RPMI7951 (cell line): ENCODE measurements around the gene TIMELESS. TPM values are rescaled to one million over a fixed set of nuclear protein-coding genes. Genes with fewer than 3 reads are reported as not detected.
"Not testable (repeated sequence)": the region's sequence is repeated elsewhere in the genome, so short reads cannot be mapped to it uniquely, and the experiment has no call there.

ENCODE experiments used
- DNase-seq: peaks from one replicate; pipeline ENCODE4 v3.0.0-alpha.2; 2012; ENCODE audit warnings: low read depth
- total RNA-seq: library from RNA; depleted of rRNA; stranded (reverse); fragments of >200 nt; shearing (Covaris generic); gene quantifications from 2 replicates; pipeline ENCODE4 v1.2.3, GENCODE V29; 2014

Gene TIMELESS
- total RNA-seq, 1 experiment from 2014 or later: 8.1 TPM

DNA sequence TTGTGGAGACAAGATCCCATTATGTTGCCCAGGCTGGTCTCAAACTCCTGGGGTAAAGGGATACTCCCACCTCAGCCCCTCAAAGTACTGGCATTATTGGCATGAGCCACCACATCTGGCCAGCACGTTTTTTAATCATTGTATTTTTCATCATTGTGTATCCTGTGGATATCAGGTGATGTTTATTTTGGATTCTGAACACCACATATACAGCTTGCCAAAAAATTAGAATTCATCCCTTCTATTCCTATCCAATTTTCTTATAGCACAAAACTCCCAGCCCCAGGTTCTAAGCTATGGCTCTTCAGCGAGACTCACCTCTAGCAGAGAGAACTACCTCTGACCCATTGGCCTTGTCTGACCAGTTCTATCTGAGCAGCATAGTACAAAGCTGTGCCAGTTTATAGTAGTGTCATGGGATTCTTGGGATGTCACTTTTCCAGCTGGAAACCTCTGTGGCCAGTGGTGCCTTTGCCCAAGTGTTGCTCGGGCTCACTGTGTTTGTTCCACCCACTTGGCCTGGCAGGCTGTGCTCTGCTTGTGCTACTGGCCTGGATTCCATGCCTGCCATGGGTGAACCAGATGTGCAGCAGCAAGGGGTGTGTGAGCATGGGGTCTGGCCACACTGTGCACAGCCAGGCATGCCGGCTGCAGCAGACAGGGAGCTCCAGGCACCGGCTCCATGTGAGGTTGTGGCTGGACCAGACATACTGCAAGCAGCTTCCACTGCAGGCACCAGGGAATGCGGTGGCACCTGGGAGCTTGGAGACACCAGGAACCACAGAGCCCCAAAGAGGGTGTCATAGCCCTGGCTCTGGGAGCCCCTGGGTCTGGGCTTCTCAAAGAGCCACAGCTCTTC, 37.2 kb downstream of the TIMELESS start:
- DNase-seq: no peak

DNA sequence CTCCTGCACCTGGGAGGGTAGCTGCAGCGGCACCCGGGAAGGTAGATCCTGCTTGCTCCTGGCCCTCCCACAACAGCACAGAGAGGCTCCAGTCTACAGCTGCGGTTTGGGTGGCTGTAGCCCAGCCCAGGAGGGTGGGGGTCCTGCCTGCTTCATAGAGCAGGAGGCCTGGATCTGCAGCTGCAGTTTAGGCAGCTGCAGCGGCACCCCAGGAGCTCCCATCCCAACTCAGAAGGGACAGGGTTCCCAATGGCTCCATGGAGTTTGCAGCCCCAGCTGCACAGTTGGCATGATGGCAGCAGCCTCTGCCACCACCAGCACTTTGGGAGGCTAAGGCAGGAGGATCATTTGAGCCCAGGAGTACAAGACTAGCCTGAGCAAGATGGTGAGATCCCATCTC, 38.5 kb downstream of the TIMELESS start:
- DNase-seq: no peak

DNA sequence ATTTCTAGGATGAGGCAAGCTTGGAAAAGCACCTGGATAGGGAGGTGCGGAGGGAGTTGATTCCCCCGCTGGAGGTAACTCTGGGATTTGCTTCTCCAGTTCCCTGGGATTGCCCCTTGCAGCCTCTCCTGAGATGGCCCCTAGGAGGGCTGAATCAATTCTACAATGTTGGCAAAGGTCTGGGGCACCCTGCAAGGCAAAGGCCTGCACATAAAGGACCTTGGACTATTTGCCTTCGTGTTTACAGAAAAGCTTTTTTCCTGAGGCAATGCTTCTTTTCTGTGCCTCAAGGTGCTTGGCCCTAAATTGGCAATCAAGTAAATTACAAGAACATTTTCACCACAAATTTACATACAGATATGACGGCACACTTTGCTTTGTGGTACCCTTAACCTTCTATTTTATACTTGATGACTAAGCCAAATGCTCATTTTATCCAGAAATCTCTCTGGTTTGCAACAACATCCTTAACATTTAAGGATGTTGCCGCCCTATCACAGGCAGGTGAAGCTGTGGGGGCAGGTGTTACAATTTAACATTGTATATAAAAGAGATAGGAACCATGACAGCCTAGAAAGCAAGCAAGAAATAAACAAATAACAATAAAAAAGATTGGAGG, 40.3 kb downstream of the TIMELESS start:
- DNase-seq: no peak

DNA sequence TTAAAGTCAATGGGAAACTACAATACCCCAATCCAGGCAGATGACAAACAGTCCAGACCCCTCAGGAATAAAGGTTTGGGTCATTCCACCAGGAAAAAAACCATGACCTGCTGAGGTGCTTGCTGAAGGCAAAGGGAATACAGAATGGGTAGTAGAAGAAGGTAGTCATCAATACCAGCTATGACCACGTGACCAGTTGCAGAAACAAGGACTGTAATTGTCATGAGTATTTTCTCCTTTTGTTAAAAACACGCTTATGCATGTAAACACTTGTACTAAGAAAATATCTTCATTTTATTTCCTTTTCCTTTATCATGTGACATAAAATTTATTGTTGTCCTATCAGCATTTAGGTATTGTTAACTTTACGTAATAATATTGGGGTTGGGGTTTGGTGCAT, 45.0 kb downstream of the TIMELESS start:
- DNase-seq: not testable (repeated sequence)

DNA sequence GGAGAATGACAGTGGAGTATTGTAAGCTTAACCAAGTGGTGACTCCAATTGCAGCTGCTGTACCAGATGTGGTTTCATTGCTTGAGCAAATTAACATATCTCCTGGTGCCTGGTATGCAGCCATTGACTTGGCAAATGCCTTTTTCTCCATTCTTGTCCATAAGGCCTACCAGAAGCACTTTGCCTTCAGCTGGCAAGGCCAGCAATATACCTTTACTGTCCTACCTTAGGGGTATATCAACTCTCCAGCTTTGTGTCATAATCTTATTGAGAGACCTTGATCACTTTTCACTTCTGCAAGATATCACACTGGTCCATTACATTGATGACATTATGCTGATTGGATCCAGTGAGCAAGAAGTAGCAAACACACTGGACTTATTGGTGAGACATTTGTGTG, 47.6 kb downstream of the TIMELESS start:
- not testable (repeated sequence) for DNase-seq

DNA sequence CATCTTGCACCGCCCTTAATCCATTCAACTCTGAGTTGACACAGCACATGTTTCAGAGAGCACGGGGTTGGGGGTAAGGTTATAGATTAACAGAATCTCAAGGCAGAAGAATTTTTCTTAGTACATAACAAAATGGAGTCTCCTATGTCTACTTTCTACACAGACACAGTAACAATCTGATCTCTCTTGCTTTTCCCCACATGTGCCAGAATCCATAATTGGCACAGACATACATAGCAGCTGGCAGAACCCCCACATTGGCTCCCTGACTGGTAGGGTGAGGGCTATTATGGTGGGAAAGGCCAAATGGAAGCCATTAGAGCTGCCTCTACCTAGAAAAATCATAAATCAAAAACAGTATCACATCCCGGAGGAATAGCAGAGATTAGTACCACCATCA, 48.1 kb downstream of the TIMELESS start:
- DNase-seq: not testable (repeated sequence)

DNA sequence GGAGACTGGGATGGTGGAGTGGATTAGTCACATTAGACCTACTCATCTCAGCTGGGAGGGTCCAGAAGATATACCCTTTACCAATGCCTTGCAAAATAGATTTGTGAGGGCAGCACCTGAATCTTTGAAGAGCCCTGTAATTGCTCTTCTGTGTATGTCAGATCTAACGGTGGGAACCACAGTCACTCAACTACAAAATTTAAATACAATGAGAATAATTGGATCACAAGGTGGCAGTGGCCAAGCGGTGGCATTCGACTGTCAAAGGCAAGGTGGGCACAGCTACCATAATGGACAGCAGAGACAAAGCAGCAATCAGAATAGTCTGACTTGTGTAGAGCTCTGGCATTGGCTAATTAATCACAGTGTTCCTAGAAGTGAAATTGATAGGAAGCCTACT, 49.8 kb downstream of the TIMELESS start:
- not testable (repeated sequence) for DNase-seq

DNA sequence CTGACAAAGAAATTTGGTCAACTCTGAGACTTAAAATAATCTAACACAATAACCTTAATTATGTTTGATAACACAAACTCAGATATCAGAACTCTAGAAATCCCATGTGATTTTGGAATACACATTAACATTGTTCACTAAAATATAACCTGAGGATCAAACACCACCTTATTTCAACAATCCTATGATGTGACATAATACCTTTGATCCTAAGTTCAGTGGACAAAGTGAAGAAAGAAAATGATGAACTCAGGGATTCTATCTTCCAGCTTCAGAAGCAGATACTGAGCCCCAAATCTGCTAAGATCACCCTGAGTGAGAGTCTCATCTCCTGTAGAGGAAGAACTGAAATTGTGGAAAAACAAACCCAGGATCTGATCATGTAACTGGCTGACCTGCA, 50.9 kb downstream of the TIMELESS start:
- no peak for DNase-seq

DNA sequence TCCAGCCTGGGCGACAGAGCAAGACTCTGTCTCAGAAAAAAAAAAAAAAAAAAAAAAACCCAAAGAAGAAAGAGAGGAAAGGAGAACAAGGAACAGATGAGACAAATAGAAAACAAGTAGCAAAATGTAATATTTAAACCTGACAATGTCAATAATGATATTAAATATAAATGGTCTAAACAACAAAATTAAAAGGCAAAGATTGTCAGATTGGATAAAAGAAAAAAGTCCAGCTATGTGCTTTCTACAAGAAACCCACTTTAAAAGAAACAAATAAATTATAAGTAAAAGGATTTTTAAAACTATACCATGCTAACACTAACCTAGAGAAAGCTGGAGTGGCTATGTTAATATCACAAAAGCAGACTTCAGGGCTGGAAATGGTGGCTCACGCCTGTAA, 56.9 kb downstream of the TIMELESS start:
- DNase-seq: no peak

DNA sequence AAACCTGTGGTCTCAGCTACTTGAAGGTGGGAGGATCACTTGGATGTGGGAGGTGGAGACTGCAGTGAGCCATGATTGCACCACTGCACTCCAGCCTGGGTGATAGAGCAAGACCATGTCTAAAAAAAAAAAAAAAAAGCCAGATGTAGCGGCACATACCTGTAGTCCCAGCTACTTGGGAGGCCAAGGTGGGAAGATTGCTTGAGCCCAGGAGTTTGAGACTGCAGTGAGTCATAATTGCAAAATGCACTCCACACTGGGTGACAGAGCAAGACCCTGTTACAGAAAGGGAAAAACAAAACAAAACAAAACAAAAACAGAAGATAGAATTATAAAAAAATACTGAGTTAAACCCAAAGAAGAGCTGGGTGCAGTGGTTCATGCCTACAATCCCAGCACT, 57.5 kb downstream of the TIMELESS start:
- no peak for DNase-seq

DNA sequence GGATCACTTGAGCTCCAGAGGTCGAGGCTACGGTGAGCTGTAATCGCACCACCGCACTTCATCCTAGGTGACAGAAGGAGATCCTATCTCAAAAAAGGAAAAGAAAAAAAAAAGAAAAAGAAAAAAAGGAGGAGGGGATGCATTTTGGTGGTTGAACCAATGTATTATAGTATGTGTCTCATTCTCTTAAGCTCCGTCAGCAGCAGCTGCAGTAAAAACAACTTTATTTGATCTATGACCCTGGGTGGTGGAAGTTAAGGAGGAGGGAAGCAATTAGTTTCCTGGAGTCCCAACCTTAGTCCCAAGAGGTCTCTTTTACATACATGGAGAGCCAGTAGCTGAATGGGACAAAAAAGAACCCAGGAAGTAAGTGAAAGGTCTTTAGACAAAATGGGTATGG, 59.8 kb downstream of the TIMELESS start:
- no peak for DNase-seq

DNA sequence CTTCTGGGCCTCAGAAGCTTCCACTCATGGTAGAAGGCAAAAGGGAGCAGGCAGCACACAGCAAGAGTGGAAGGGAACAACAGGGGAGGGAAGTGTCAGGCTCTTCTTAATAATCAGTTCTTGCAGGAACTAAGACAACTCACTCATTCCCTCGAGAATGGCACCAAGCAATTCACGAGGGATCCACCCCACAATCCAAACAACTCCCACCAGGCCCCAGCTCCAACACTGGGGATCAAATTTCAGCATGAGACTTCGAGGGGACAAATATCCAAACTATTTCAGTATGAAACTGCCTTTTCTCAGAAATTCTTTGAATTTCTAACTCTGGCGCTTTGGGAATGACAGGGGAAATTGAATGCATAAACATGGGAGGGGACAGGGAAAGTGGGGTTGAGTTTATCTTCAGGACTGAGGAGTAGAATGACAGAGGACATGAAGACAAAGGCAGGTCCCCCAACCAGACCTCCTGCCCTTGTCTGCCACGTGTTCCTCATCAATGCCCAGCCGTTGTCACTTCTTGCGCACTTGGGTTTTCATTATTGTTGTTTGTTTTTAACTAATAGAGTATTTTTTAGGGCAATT, 62.0 kb downstream of the TIMELESS start:
- no peak for DNase-seq

DNA sequence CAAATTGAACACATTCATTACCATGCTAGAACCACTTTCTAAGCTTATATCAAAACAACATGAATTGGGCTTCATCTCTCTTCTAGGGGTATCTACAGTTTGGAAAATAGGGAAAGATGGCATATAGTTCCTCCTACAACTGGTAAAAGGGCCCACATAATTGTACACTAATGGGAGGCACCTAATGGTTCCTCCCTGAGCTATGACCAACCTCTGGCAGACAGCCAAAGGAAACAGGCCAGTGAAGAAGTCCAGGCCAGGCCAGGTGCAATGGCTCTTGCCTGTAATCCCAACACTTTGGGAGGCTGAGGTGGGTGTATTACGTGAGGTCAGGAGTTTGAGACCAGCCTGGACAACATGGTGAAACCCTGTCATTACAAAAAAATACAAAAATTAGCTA, 63.4 kb downstream of the TIMELESS start:
- DNase-seq: no peak

DNA sequence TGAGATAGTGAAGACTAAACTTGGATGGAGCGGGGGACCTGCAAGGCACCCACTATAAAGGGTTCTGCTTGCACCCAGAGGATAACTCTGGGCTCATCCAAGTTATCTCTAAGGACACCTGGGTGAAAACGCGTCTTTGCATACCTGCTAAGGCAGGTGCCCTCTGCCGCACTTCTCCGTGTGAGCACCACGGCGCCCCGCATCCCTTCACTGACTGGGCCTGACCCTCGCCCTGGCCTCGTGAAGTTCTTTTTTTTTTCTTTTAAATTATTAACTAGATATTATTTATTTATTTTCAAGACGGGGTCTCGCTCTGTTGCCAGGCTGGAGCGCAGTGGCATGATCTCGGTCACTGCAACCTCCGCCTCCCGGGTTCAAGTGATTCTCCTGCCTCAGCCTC, 66.6 kb downstream of the TIMELESS start:
- DNase-seq: no peak

DNA sequence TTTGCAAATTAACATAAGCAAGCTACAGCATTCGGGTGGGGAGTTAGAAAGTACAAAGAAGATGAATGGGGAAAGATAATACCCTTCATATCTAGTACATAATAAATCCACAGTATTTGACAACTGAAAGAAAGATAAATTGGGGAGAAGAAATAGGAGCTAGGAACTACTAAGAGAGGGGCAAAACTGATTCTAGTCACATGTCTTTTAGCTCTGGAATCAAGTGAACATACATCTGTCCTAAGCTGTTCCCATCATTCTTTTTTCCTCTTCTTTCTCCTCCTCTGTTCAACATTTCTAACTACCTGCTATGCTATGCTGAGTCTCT, 71.3 kb downstream of the TIMELESS start:
- no peak for DNase-seq

DNA sequence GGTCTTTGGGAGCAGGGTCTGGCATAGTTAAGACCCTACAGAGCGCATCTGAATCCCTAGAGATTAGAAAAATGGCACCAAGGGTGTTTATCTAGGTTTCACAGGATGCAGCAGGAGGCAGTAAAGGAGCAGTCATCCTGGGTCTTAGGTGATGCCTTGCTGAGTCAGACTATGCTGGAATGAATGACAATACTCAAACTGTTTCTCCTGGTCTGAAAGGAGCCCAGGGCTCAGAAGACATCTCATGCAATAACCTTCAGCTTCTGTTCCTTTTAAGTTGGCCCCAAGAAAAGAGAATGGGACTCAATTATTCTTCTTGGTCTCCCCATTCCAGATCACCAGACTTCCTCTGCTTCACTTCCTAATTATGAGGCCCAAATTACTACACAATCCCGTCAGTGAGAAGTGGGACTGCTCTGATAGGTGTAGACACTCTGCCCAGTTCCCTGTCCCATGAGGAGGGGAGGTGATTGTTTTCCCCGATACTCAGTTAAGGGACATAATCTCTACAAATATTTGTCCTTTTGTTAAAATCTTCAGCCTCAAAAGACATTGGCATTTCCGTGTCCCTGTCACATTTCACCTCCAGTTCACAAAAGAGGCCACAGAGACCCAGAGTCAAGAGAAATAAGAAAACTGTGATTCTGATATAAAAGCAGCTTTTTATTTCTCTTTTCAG, 71.8 kb downstream of the TIMELESS start:
- peak; percentile 19 for DNase-seq

DNA sequence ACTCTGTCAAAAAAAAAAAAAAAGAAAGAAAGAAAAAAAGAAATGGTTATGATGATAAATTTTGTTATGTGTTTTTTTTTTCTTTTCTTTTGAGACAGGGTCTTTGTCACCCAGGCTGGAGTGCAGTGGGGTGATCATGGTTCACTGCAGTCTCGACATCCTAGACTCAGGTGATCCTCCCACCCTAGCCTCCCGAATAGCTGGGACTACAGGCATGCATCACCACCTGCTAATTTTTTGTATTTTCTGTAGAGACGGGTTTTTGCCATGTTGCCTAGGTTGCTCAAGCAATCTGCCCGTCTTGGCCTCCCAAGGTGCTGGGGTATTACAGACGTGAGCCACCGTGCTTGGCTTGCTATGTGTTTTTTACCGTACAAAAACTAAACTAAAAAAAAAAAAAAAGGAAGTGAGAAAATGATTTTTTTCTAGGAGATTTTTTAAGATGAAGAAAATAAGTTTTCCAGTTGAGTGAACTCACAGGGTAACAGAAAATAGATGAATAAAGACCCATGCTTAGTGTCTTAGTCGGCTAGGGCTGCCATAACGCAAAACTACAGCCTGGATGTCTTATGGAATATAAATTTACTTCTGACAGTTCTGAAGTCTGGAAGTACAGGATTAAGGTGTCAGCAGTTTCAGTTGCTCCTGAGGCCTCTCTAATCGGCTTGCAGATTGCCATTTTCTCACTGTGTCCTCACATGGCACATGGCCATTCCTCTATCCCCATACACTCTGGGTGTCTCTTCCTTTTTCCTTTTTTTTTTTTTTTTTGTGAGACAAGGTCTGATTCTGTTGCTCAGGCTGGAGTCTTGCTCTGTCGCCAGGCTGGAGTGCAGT, 73.4 kb downstream of the TIMELESS start:
- no peak for DNase-seq

DNA sequence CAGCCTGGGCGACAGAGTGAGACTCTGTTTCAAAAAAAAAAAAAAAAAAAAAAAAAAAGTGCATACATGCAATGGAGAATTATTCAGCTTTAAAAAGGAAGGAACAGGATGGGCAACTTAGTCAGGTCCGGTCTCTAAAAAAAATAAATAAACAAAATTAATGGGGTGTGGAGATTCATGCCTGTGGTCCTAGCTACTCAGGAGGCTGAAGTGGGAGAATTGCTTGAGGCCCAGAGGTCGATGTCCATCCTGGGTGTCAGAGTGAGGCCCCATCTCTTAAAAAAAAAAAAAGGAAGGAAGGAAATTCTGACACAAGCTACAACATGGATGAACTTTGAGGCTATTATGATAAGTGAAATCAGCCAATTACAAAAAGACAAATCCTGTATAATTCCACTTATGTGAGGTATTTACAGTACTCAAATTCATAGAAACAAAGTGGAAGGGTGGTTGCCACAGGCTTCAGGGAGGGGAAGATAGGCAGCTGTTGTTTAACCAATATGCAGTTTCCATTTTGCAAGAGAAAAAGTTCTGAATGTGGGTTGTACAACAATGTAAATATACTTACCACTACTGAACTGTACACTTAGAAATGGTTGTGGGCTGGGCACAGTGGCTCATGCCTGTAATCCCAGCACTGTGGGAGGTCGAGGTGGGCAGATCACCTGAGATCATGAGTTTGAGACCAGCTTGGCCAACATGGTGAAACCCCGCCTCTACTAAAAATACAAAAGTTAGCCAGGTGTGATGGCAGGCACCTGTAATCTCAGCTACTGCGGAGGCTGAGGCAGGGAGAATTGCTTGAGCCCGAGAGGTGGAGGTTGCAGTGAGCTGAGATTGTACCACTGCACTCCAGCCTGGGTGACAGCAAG, 74.3 kb downstream of the TIMELESS start:
- no peak for DNase-seq

DNA sequence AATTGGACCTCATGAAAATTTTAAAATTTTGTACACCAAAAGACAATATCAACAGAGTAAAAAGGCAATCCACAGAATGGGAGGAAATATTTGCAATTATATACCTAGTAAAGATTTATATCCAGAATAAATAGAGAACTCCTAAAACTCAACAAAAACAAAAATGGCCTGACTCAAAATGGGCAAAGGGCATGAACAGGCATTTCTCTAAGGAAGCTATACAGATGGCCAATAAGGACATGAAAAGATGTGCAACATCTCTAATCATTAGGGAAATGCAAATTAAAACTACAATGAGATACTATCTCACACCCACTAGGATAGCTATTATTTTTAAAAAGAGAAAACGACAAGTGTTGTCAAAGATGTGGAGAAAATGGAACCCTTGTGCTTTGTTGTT, 75.7 kb downstream of the TIMELESS start:
- DNase-seq: no peak

DNA sequence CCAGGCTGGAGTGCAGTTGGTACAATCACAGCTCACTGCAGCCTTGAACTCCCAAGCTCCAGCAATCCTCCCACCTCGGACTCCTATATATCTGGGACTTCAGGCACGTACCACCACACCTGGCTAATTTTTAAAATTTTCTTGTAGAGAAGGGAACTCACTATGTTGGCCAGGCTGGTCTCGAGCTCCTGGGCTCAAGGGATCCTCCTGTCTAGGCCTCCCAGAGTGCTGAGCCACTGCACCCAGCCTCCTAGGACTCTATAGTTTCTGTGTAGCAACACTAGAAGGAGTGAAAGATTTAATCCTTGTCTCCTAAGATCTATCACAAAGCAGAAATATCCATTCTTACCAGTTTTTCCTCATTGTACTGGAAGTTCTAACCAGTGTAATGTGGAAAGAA, 82.3 kb downstream of the TIMELESS start:
- DNase-seq: no peak
